ENCODE measurements around the gene UBQLN1. TPM values are rescaled to one million over a fixed set of nuclear protein-coding genes. Genes with fewer than 3 reads are reported as not detected.

UBQLN1 gene
- total and polyA plus RNA-seq, 2 donors (not counting 3 experiments of a cell fraction or from before 2014, with no cell fraction given), result 66.1 to 110 TPM

DNA sequence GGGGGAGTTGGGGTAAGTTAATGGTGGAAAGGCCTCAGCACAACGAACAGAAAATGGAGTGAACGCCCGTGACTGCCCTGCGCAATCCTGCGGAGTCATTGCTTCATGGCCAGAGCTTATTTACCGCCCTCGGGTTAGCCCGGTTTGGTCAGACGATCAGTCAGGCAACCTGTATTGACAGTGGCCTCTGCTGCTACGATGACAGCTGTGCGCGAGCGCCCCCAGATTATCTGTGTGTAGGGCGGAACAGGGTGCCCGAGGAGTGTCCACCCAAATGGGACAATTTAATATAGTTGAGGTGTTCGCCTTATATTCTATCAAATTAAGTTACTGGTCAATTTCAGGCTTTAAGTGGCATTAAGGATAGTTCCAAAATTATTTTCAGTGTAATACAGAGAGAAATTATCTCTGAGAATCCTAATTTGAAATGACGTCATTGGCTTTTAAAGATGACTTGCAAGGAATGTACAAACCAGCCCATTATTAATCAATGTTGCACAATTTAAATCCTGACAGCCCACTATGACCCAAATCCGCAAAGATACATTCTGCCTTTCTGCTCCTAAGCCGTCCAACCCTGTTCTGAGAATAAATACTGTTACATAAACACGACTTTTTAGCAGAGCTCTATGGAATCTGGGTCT, 879 bp upstream of the UBQLN1 start:
- intact Hi-C loops (cut with micrococcal nuclease), result loop anchor here (1.0 to 5.0 kb wide), 6 partner anchors 85 to 444 kb away; partner anchors contain the start of genes GKAP1, HNRNPK, IDNK and KIF27

More for the DNA sequence above, 879 bp upstream of the UBQLN1 start:
- peaks cover 16% of the 10 kb centered on the region for H3K4me1 ChIP-seq (ENCODE audit: control insufficient read depth, extremely low read depth, insufficient read depth, low read length)
- FAIRE-seq, result no peak
- H3K36me3 ChIP-seq (ENCODE audit: control insufficient read depth in 2 of 2, extremely low read depth in 1 of 2, insufficient read depth in 2 of 2, low read length in 2 of 2), result no peaks in the 10 kb centered on the region
- no peaks in the 10 kb centered on the region for H4K20me1 ChIP-seq (replicated peaks; ENCODE audit: control insufficient read depth, extremely low read depth, insufficient read depth, low read length)
- peak overlapping the region; percentile 99 for H3K27ac ChIP-seq (ENCODE audit: insufficient read depth, low read depth, low read length)
- no peaks in the 10 kb centered on the region for H3K27me3 ChIP-seq (ENCODE audit: control insufficient read depth in 2 of 2, insufficient read depth in 2 of 2, low read length in 2 of 2)
- H2AFZ ChIP-seq (ENCODE audit: low read depth, low read length), result peak overlapping the region; percentile 83
- no peak for DNase-seq (ENCODE audit: low read depth, low spot score)
- no peaks in the 10 kb centered on the region for H3K9me1 ChIP-seq (replicated peaks; ENCODE audit: control insufficient read depth, extremely low read depth, insufficient read depth, low read length)
- TF ChIP-seq POLR2AphosphoS5 (IDR thresholded peaks at IDR 0.05; ENCODE audit: insufficient read depth, low read depth, low read length) (no peak), POLR2A (IDR thresholded peaks at IDR 0.05; ENCODE audit: low read depth, low read length) (no peak), JUN (IDR thresholded peaks at IDR 0.05; ENCODE audit: borderline replicate concordance, insufficient read depth, insufficient read length, low read depth) (peak; percentile 39), FOS (IDR thresholded peaks at IDR 0.05; ENCODE audit: borderline replicate concordance, insufficient read depth, low read length) (no peak), MYC (IDR thresholded peaks at IDR 0.05; ENCODE audit: low read depth, low read length) (no peak), EZH2 (IDR thresholded peaks at IDR 0.05; ENCODE audit: borderline replicate concordance, low read depth, low read length, severe bottlenecking) (no peak), GATA2 (IDR thresholded peaks at IDR 0.05; ENCODE audit: insufficient read depth, insufficient read length, low read depth, low read length) (no peak)
- TF ChIP-seq, protein P1, sequence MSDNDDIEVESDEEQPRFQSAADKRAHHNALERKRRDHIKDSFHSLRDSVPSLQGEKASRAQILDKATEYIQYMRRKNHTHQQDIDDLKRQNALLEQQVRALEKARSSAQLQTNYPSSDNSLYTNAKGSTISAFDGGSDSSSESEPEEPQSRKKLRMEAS (IDR thresholded peaks at IDR 0.05; ENCODE audit: insufficient read depth, insufficient read length), result no peak
- TF ChIP-seq, protein P2, sequence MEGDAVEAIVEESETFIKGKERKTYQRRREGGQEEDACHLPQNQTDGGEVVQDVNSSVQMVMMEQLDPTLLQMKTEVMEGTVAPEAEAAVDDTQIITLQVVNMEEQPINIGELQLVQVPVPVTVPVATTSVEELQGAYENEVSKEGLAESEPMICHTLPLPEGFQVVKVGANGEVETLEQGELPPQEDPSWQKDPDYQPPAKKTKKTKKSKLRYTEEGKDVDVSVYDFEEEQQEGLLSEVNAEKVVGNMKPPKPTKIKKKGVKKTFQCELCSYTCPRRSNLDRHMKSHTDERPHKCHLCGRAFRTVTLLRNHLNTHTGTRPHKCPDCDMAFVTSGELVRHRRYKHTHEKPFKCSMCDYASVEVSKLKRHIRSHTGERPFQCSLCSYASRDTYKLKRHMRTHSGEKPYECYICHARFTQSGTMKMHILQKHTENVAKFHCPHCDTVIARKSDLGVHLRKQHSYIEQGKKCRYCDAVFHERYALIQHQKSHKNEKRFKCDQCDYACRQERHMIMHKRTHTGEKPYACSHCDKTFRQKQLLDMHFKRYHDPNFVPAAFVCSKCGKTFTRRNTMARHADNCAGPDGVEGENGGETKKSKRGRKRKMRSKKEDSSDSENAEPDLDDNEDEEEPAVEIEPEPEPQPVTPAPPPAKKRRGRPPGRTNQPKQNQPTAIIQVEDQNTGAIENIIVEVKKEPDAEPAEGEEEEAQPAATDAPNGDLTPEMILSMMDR (IDR thresholded peaks at IDR 0.05; ENCODE audit: extremely low read depth in 1 of 2, insufficient read depth in 1 of 2, low read depth in 1 of 2, low read length in 2 of 2), result peak; percentile 8 to 22
- ChIA-PET POLR2A (interaction anchor here (1.5 to 2.8 kb wide), 2 partner anchors 42 to 59 kb away, joined by 3 to 11 read pairs; no protein-coding TSS in a partner anchor), CTCF (interaction anchor here (0.6 to 3.8 kb wide), 6 partner anchors 20 to 88 kb away, joined by 3 to 25 read pairs (median 8); no protein-coding TSS in a partner anchor)
- H3K4me2 ChIP-seq (ENCODE audit: insufficient read depth, low read length), result peak overlapping the region; percentile 68
- dilution Hi-C loops (cut with MboI; ENCODE audit: extremely low pct_ligation_motif_present, low sequenced_read_pairs), result no loop called here
- H3K79me2 ChIP-seq (ENCODE audit: control insufficient read depth, insufficient read depth, low read length), result peaks cover 41% of the 10 kb centered on the region
- H3K9me3 ChIP-seq (replicated peaks; ENCODE audit: control insufficient read depth, insufficient read depth, low read length), result no peaks in the 10 kb centered on the region
- H3K9ac ChIP-seq (replicated peaks; ENCODE audit: extremely low read depth, insufficient read depth, low read length), result peak overlapping the region; percentile 99
- BruUV-seq (replicated peaks), result TSS peak; percentile 52
- peak overlapping the region; percentile 18 to 100 (median 57) for H3K4me3 ChIP-seq (replicated peaks in 1 of 3; ENCODE audit: insufficient read depth in 1 of 3, low read depth in 1 of 3, low read length in 3 of 3)
